ENCODE results near the gene GAGE12J.
"Not testable (repeated sequence)": the region's sequence is repeated elsewhere in the genome, so short reads cannot be mapped to it uniquely, and the experiment has no call there.

The GAGE12J gene

GRCh38 chrX:49312176-49312575, 9.7 kb upstream of the GAGE12J start:
- DNase-seq, result no peak

DNA sequence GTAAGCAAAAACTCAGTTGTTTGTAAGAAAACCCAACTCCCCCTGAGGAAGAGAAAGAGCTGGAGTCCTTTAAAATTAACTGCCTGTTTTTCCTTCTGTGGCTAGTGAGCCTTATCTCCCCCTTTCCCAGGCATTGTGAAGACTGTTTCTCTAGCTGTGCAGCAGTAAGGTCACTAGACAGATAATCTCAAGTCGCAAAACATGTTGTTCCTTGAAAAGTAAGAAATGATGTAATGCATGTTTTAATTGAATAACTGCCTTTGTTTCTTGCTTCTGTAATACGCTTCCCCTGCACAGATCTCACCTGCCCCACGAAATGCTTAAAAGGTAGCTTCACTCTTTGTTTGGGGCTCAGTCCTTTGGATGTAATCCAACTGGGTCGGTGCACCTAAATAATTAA, 5.8 kb upstream of the GAGE12J start:
- DNase-seq, result no peak

- DNase-seq, result not testable (repeated sequence)
These were observed 429 bp downstream of the GAGE12J start for GRCh38 chrX:49322266-49322665.

GRCh38 chrX:49323735-49324134, 1.9 kb downstream of the GAGE12J start:
- not testable (repeated sequence) for DNase-seq

GRCh38 chrX:49330421-49330820, 8.6 kb downstream of the GAGE12J start:
- not testable (repeated sequence) for DNase-seq

GRCh38 chrX:49331282-49331681, 9.4 kb downstream of the GAGE12J start, which contains the start of gene GAGE13:
Gene GAGE13 (plus strand): TSS chrX:49331582. CDS start chrX:49332738, 1,156 bp downstream.
- DNase-seq, result not testable (repeated sequence)

DNA sequence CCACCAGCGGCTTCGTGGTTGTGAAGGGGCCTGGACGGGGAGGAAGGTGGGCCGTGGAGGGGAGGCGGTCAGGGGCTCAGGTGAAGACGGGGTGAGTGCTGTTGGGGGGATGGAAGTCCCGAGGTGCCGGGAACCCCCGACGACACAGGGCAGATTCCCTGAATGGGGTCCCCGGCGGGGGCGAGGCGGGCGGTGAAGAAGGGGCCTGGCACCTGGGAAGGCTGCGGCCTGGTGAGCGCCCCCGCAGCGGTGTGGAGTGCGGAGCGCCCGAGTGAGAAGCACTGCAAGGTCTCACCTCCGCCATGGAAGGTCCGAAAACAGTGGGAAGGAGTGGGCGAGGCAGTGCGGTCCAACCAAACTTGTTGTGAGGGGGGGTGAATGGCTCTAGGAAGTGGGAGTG, 10.0 kb downstream of the GAGE12J start:
- DNase-seq, result not testable (repeated sequence)

GRCh38 chrX:49341449-49341848, 19.6 kb downstream of the GAGE12J start:
- not testable (repeated sequence) for DNase-seq

DNA sequence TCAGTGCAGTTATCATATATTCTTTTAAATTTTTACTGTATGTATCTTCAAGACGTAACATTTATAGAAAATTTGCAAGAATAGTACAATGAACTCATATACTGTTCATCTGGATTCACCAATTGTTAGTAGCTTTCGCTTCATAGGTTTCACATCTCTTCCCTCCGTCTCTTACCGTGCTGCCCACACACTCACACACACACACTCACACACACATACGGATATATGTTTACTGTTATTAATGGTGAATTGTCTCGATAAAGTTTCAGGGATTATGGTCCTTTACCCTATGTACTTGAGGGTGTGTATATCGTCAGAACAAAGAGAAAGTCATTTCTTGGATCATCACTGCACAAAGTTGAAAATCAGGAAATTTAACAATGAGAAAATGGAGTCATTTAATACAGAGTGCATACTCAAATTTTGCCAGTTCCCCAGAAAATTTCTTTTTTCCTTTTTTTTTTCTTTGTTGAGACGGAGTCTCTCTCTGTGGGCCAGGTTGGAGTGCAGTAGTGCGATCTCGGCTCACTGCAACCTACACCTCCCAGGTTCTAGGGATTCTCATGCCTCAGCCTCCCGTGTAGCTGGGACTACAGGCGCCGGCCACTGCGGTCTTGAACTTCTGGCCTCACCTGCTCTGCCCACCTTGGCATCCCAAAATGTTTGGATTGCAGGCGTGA, 22.8 kb downstream of the GAGE12J start:
- not testable (repeated sequence) for DNase-seq

- DNase-seq, result not testable (repeated sequence)
These were observed 23.6 kb downstream of the GAGE12J start for GRCh38 chrX:49345402-49345801.

- not testable (repeated sequence) for DNase-seq
These were observed 24.3 kb downstream of the GAGE12J start for GRCh38 chrX:49346150-49346549.
